Cerebellar nuclear complex (tissue), 1 donor: ENCODE measurements around the gene ART5.
"Not testable (repeated sequence)": the region's sequence is repeated elsewhere in the genome, so short reads cannot be mapped to it uniquely, and the experiment has no call there.

Experiments
- DNase-seq, 2 experiments: peaks; one replicate each; lab custom pipeline; 2025; lab: John Stamatoyannopoulos, UW

ART5 gene

GRCh38 chr11:3617990-3618389 lies 23.8 kb downstream of the ART5 start:
- no peak for DNase-seq

GRCh38 chr11:3616721-3617460 lies 24.9 kb downstream of the ART5 start:
- no peak for DNase-seq

DNA sequence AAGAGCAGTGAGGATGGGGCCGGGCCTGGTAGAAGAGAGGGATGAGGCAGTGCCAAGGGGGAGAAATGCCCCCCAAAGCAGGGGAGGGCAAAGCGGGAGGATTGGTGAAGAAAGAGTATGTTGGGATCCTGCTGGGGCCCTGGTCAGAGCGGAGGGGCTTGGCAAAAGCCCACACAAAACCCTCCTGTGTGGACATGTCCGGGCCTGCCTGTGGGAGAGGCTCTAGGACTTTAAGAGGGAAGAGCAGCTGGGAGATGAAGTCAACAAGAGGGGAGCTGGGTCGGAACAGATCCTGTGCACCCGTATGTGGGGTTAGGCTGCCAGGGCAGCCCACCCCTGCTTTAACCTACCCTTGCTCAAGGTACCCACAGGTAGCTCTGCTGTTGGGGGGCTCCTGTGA lies 25.8 kb downstream of the ART5 start:
- no peak for DNase-seq

GRCh38 chr11:3614742-3615171 lies 27.0 kb downstream of the ART5 start:
- DNase-seq, result no peak

DNA sequence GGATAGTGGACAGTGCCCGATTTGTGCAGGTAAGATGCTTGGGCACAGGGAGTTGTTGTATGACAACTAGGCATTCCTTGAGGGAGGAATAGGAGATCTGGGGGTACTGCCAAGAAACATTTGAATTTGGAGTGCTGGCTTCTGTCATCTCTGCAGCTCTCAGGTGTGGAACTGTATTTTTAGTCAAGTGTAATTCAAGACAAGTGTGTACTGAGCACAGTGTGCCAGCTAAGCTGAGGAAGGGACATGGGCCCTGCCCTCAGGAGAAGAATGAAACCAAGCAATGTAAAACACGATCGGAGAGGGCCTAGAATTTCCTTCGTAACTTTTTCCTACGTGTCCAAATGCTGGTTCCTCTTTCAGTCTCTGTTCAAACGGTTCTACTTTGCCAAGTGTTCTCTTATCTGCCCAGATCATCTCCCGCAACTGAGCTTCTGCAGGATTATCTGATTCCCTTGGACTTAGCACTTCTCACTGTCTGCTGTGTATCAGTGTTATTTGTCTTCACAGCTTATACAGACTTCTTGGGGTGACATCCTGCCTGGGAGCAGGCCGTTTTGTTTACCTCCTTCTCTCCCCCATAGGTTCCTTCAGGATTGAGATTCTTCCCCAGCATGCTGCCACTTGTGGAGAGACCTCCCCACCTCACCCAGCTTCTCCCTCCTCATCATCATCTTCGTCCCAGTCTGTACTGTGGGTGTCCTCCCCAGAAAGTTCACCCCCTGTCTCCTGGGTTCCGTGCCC lies 27.6 kb downstream of the ART5 start:
- DNase-seq, result no peak

- no peak for DNase-seq
These were observed 29.7 kb downstream of the ART5 start for GRCh38 chr11:3611976-3612678.

DNA sequence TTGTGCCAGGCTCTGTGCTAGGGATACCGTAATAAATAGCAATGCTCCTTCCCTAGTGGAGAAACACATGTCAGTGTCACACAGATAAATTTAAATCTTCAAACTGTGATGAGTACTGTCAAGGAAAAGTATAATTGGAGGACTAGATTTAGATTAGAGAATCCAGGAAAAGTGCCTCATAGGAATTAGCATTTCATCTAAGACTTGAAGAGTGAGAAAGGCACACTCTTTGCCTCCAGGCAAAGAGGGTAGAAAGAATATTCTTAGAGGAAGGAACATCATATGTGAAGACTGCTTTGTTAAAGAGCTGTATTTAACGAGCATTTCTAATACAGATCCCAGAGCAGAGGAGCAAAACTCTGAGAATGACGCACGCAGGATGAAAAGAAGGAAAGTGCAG lies 30.9 kb downstream of the ART5 start:
- no peak for DNase-seq

DNA sequence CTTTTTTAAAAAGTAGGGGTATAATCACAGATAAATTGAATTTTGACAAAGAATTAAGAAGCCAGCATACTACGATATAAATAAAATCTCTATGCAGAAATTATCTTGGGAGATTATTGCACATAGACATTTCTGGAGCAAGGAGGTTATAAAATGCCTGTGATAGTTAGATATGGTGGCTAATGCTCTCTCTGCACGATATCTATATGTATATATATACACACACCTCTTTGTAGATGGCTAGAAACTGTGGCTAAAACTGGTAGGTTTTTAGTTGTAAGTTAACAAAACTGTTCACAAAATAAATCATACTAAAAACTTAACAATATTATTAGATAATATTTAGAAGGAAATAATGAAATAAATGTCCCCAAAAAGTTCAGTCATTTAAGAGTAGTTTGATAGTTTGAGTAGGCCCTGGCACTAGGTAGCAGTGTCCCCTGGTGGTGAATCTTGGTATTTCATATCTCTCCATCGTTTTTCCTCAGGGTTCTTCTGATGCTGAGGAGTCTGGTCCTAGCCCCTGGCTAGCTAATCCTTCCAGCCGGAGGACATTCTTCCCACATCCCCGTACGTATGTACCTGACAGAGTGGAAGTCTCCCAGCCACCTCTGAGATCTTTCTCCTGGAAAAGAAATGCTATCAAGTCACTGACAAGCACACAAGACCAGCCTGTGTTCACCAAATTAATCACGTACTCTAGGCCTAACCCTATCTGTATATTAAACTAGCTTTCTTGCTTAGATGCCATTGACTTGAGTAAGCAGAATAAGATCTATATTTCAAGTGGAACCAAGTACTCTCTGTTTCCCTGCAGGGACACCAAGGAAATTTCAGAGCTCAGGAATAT lies 32.2 kb downstream of the ART5 start:
- no peak for DNase-seq

- DNase-seq, result no peak
These were observed 36.0 kb downstream of the ART5 start for GRCh38 chr11:3605771-3606203.

DNA sequence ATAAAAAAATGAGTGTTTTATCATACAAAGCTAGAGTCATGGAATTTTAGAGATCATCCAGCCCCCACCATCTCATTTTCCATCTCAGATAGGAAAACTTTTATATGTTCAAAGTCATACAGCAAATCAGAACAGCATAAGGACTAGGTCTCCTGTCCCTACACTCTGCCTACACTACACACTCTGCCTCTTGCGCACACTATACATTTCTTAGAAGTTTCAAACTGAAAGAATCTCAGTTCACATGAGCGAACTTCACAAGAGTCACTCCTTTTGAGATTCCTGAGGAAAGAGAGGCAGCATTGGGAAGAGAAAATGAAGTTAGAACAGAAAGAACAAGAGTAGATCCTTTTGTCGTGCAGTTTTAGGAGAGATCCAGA lies 36.5 kb downstream of the ART5 start:
- DNase-seq, result no peak

- DNase-seq, result no peak
These were observed 37.6 kb downstream of the ART5 start for GRCh38 chr11:3604167-3604566.

DNA sequence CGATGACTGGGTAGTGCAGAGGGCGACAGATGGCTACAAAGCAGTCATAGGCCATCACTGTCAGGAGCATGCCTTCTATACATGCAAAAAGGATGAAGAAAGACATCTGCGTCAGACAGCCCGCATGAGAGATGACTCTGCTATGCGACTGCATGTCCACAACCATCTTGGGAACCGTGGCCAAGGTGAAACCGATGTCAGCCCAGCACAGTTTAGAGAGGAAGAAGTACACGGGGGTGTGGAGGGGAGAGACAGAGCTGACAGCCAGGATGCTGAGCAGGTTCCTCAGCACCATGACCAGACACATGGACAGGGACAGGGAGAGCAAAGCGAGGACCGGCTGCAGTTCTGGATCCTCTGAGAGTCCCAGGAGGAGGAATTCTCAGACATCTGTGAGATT lies 41.6 kb downstream of the ART5 start:
- not testable (repeated sequence) for DNase-seq

DNA sequence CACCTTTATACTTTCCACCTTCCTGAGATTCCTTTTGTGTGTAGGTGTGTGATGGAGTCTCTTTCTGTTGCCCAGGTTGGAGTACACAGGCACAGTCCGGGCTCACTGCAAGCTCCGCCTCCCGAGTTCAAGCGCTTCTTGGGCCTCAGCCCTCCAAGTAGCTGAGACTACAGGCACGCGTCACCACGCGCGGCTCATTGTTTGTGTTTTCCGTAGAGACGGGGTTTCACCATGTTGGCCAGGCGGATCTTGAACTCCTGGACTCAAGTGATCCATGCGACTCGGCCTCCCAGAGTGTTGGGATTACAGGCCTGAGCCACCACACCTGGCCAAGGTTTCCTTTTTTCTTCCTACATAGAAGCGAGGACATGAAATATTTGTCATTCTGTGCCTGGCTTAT lies 44.0 kb downstream of the ART5 start:
- DNase-seq, result not testable (repeated sequence)

DNA sequence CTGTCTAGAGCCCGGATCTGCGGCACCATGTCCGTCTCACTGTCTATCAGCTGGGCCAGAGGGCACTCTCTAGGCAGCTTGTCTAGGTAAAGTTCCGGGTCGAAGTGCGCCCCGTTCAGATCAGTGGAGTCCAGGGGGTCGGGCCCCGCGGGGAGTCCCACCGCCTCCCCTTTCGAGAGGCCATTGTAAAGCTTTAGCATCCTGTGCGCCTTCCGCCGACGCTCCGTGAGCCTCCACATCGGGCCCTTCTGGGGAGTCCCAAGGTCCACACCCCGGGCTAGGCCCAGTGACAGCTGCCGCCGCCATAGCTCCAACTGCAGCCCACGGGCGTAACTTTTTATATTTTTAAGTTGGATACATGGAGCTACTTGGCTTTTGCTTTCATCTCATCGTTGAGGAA lies 50.5 kb downstream of the ART5 start:
- not testable (repeated sequence) for DNase-seq

DNA sequence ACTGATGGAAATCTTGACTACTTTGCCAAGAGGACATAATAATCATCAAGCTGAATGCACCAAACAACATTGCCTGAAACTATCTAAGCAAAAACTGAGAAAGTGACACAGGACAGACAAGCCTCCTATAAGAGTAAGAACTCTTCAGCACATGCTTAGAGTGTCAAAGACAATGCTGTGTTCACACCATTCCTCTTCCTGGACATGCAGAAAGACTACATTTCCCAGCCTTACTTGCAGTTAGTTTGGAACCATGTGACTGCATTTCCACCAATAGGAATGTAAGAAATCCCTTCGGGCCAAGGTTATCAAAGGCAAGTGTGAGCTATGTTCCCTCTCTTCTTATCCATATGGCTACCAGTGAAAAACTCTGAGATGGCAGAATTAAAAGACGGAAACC lies 51.6 kb downstream of the ART5 start:
- DNase-seq, result not testable (repeated sequence)

- not testable (repeated sequence) for DNase-seq
These were observed 53.0 kb downstream of the ART5 start for GRCh38 chr11:3588776-3589175.
